Neural cell (in vitro differentiated cells): ENCODE measurements around the gene SEPHS1. TPM values are rescaled to one million over a fixed set of nuclear protein-coding genes. Genes with fewer than 3 reads are reported as not detected.

Experiments used
- H2AFZ ChIP-seq: fragments of 200-600, 300-800 bp; sonication (generic), shearing (Covaris generic); 2 replicates; pipeline ENCODE4 v1.6.0; 2014; ENCODE audit warnings: low read depth, mild to moderate bottlenecking, antibody characterized with exemption, low read length, moderate library complexity
- H3F3A ChIP-seq: fragments of 200-600 bp; shearing (Covaris generic); 2 replicates; pipeline ENCODE4 v1.6.1; 2016; ENCODE audit warnings: mild to moderate bottlenecking, moderate library complexity, mixed read lengths, antibody characterized with exemption, low read length; ENCODE audit not compliant: insufficient read depth, poor library complexity, severe bottlenecking
- H3K27ac ChIP-seq: fragments of 200-600, 300-800 bp; sonication (generic), shearing (Covaris generic); 2 replicates; pipeline ENCODE4 v1.5.1; 2014; ENCODE audit warnings: mild to moderate bottlenecking, low read length, moderate library complexity
- H3K27me3 ChIP-seq: fragments of 300-800, 200-600 bp; sonication (generic), shearing (Covaris generic); 2 replicates; pipeline ENCODE4 v1.6.0; 2014; ENCODE audit warnings: mild to moderate bottlenecking, low read depth, low read length, moderate library complexity; ENCODE audit not compliant: insufficient read depth
- H3K36me3 ChIP-seq: fragments of 300-800, 200-600 bp; sonication (generic), shearing (Covaris generic); 2 replicates; pipeline ENCODE4 v1.5.1; 2014; ENCODE audit warnings: mild to moderate bottlenecking, antibody characterized with exemption, low read length, moderate library complexity; ENCODE audit not compliant: insufficient read depth
- H3K4me2 ChIP-seq: fragments of 300-800, 200-600 bp; sonication (generic), shearing (Covaris generic); 2 replicates; pipeline ENCODE4 v1.6.0; 2014; ENCODE audit warnings: mild to moderate bottlenecking, low read length
- H3K4me3 ChIP-seq: fragments of 300-800, 200-600 bp; sonication (generic), shearing (Covaris generic); 2 replicates; pipeline ENCODE4 v1.5.1; 2014; ENCODE audit warnings: mild to moderate bottlenecking, low read length, moderate library complexity
- H3K79me2 ChIP-seq: fragments of 200-600 bp; shearing (Covaris generic); replicated peaks from 2 replicates; pipeline ENCODE4 v1.6.0; 2014; ENCODE audit warnings: mild to moderate bottlenecking, low read length, moderate library complexity; ENCODE audit not compliant: insufficient read depth
- H3K9ac ChIP-seq: fragments of 300-800, 200-600 bp; sonication (generic), shearing (Covaris generic); 2 replicates; pipeline ENCODE4 v1.6.1; 2016; ENCODE audit warnings: mild to moderate bottlenecking, low read length, mixed read lengths
- H3K9me2 ChIP-seq: fragments of 200-600 bp; shearing (Covaris generic); 2 replicates; pipeline ENCODE4 v1.6.1; 2016; ENCODE audit warnings: mild to moderate bottlenecking, low read length, mixed read lengths; ENCODE audit not compliant: insufficient read depth
- H3K9me3 ChIP-seq: fragments of 200-600, 300-800 bp; sonication (generic), shearing (Covaris generic); 2 replicates; pipeline ENCODE4 v1.6.1; 2016; ENCODE audit warnings: mild to moderate bottlenecking, mixed run types, low read length, moderate library complexity, mixed read lengths
- H4K20me1 ChIP-seq: fragments of 200-600 bp; shearing (Covaris generic); 2 replicates; pipeline ENCODE4 v1.6.1; 2016; ENCODE audit warnings: mild to moderate bottlenecking, mixed run types; ENCODE audit not compliant: insufficient read depth
- CTCF ChIP-seq: fragments of 450-650 bp; IDR thresholded peaks from 2 replicates; pipeline ENCODE4 v1.5.1; 2014; ENCODE audit warnings: antibody characterized with exemption, mild to moderate bottlenecking, moderate library complexity; ENCODE audit not compliant: poor library complexity, severe bottlenecking
- EP300 ChIP-seq: fragments of 450-650 bp; conservative IDR thresholded peaks from 2 replicates; pipeline ENCODE4 v1.6.1; 2014; ENCODE audit warnings: antibody characterized with exemption, mild to moderate bottlenecking, moderate library complexity; ENCODE audit not compliant: poor library complexity, severe bottlenecking
- EZH2 ChIP-seq: fragments of 200-600, 300-800 bp; shearing (Covaris generic), sonication (generic); IDR thresholded peaks from 2 replicates; pipeline ENCODE4 v1.6.1; 2014; ENCODE audit warnings: antibody characterized with exemption, low read length, borderline replicate concordance, mild to moderate bottlenecking; ENCODE audit not compliant: insufficient read depth, poor library complexity, severe bottlenecking
- MXI1 ChIP-seq: fragments of 450-650 bp; conservative IDR thresholded peaks from 2 replicates; pipeline ENCODE4 v1.6.1; 2014; ENCODE audit warnings: antibody characterized with exemption, mild to moderate bottlenecking; ENCODE audit not compliant: poor library complexity, severe bottlenecking
- POLR2AphosphoS5 ChIP-seq: IDR thresholded peaks from 2 replicates; pipeline ENCODE4 v1.6.1; 2012
- RAD21 ChIP-seq: fragments of 450-650 bp; conservative IDR thresholded peaks from 2 replicates; pipeline ENCODE4 v1.6.1; 2014; ENCODE audit warnings: antibody characterized with exemption, mild to moderate bottlenecking, moderate library complexity
- REST ChIP-seq: IDR thresholded peaks from 2 replicates; pipeline ENCODE4 v1.6.1; 2012; ENCODE audit warnings: borderline replicate concordance
- SMC3 ChIP-seq: fragments of 450-650 bp; conservative IDR thresholded peaks from 2 replicates; pipeline ENCODE4 v1.6.1; 2014; ENCODE audit warnings: antibody characterized with exemption, mild to moderate bottlenecking, moderate library complexity; ENCODE audit not compliant: poor library complexity
- TAF1 ChIP-seq: IDR thresholded peaks from 2 replicates; pipeline ENCODE4 v1.6.1; 2012; ENCODE audit warnings: low read depth
- polyA plus RNA-seq: library from polyadenylated mRNA; depleted of rRNA; stranded (reverse); fragments of >200 nt; gene quantifications from 2 replicates; pipeline ENCODE4 v1.2.3, GENCODE V29; 2014

The SEPHS1 gene
- polyA plus RNA-seq, 1 donor from 2014 or later = 61.0 TPM

GRCh38 chr10:13296476-13296875 is 51.6 kb downstream of the SEPHS1 start:
- Histone ChIP-seq H3K27me3 (peaks cover 6% of the 10 kb centered on the region), H3K9me2 (no peaks in the 10 kb centered on the region), H3F3A (no peaks in the 10 kb centered on the region), H3K79me2 (no peaks in the 10 kb centered on the region), H3K9ac (no peak overlapping the region), H3K4me3 (no peak overlapping the region), H3K4me2 (no peak overlapping the region), H3K9me3 (no peaks in the 10 kb centered on the region), H3K27ac (no peak overlapping the region), H2AFZ (no peak overlapping the region), H4K20me1 (no peaks in the 10 kb centered on the region), H3K36me3 (no peaks in the 10 kb centered on the region)
- TF ChIP-seq TAF1 (no peak), SMC3 (no peak), RAD21 (no peak), MXI1 (no peak), REST (no peak), CTCF (no peak)

- H3K79me2 ChIP-seq = no peaks in the 10 kb centered on the region
- H3K4me2 ChIP-seq = no peak overlapping the region
- no peaks in the 10 kb centered on the region for H3K9me2 ChIP-seq
- TF ChIP-seq POLR2AphosphoS5 (no peak), EP300 (no peak), SMC3 (no peak), MXI1 (no peak), EZH2 (no peak), CTCF (no peak), RAD21 (no peak), REST (no peak), TAF1 (no peak)
- no peak overlapping the region for H3K9ac ChIP-seq
- H3K27ac ChIP-seq = no peak overlapping the region
- no peaks in the 10 kb centered on the region for H3F3A ChIP-seq
- H3K9me3 ChIP-seq = no peaks in the 10 kb centered on the region
- no peaks in the 10 kb centered on the region for H4K20me1 ChIP-seq
- no peaks in the 10 kb centered on the region for H3K36me3 ChIP-seq
- H3K4me3 ChIP-seq = no peak overlapping the region
- peaks cover 6% of the 10 kb centered on the region for H3K27me3 ChIP-seq
- H2AFZ ChIP-seq = no peak overlapping the region
These were observed 53.3 kb downstream of the SEPHS1 start for GRCh38 chr10:13294784-13295183.
